Measurements from ENCODE around the gene TLE1. TPM values are rescaled to one million over a fixed set of nuclear protein-coding genes. Genes with fewer than 3 reads are reported as not detected.

Gene TLE1
- total RNA-seq, 1 donor from 2014 or later = 79.4 TPM

GRCh38 chr9:81535542-81536241 lies 153.7 kb downstream of the TLE1 start:
- TF ChIP-seq CTCF (IDR thresholded peaks at IDR 0.05; ENCODE audit: unreplicated experiment) = no peak
- no peak for DNase-seq (ENCODE audit: low spot score)
- Mint-ChIP-seq H3K4me1 (ENCODE audit: unreplicated experiment) (no peaks in the 10 kb centered on the region), H3K27me3 (ENCODE audit: unreplicated experiment) (peaks cover 2% of the 10 kb centered on the region), H3K9me3 (ENCODE audit: unreplicated experiment) (no peaks in the 10 kb centered on the region), H3K4me3 (ENCODE audit: unreplicated experiment) (no peak overlapping the region), H3K27ac (ENCODE audit: unreplicated experiment) (no peak overlapping the region), H3K36me3 (ENCODE audit: low read depth, unreplicated experiment) (no peaks in the 10 kb centered on the region)

GRCh38 chr9:81534138-81534875 lies 155.0 kb downstream of the TLE1 start:
- Mint-ChIP-seq H3K4me1 (ENCODE audit: unreplicated experiment) (peaks cover 4% of the 10 kb centered on the region), H3K9me3 (ENCODE audit: unreplicated experiment) (no peaks in the 10 kb centered on the region), H3K36me3 (ENCODE audit: low read depth, unreplicated experiment) (no peaks in the 10 kb centered on the region), H3K4me3 (ENCODE audit: unreplicated experiment) (no peak overlapping the region), H3K27ac (ENCODE audit: unreplicated experiment) (no peak overlapping the region), H3K27me3 (ENCODE audit: unreplicated experiment) (peaks cover under 1% of the 10 kb centered on the region)
- TF ChIP-seq CTCF (IDR thresholded peaks at IDR 0.05; ENCODE audit: unreplicated experiment) = no peak
- DNase-seq (ENCODE audit: low spot score) = no peak

Other genes with a start within 250 kb of the TLE1 start
- not detected for gene SPATA31D4, start 238.9 kb upstream of the TLE1 start, total RNA-seq (ENCODE audit: unreplicated experiment)

Measured in endothelial cell (in vitro differentiated cells).